Stimulated activated CD8-positive, alpha-beta memory T cell treated with anti-CD3 and anti-CD28 coated beads, Interleukin-12 subunit alpha, Interleukin-12 subunit beta, amount 100 ng/mL, for 24 hours (primary cell): ENCODE data around the gene ASB8.
A peak's percentile ranks its signal among the peaks of the same experiment; 100 is the strongest.

Source experiments
- DNase-seq: peaks from one replicate; pipeline ENCODE4 v3.0.0-alpha.2; 2020; ENCODE audit errors: extremely low read depth

ASB8 gene

GRCh38 chr12:48157018-48157888 is at the start of gene ASB8:
TSS of gene ASB8 (minus strand) at chr12:48157515. CDS start at chr12:48153496, 4,019 bp downstream.
- DNase-seq, result peak; percentile 98

- DNase-seq, result no peak
These were observed 45.9 kb upstream of the ASB8 start, which contains the start of gene OR10AD1 for GRCh38 chr12:48203192-48203591. TSS of gene OR10AD1 (minus strand) at chr12:48203292. CDS start at chr12:48203292, 0 bp downstream.

GRCh38 chr12:48202766-48203165 is 45.5 kb upstream of the ASB8 start:
- DNase-seq, result no peak

- no peak for DNase-seq
These were observed 44.2 kb upstream of the ASB8 start for GRCh38 chr12:48201516-48201915.

GRCh38 chr12:48201091-48201490 is 43.8 kb upstream of the ASB8 start:
- no peak for DNase-seq

- DNase-seq, result no peak
These were observed 42.5 kb upstream of the ASB8 start for GRCh38 chr12:48199774-48200221.

- DNase-seq, result no peak
These were observed 41.7 kb upstream of the ASB8 start for GRCh38 chr12:48198985-48199384.

- no peak for DNase-seq
These were observed 41.3 kb upstream of the ASB8 start for GRCh38 chr12:48198672-48198971.

GRCh38 chr12:48197971-48198671 is 40.8 kb upstream of the ASB8 start:
- peak; percentile 81 for DNase-seq

- no peak for DNase-seq
These were observed 40.2 kb upstream of the ASB8 start for GRCh38 chr12:48197549-48197970.

GRCh38 chr12:48194799-48195201 is 37.5 kb upstream of the ASB8 start:
- no peak for DNase-seq

GRCh38 chr12:48193623-48194022 is 36.3 kb upstream of the ASB8 start:
- no peak for DNase-seq

- DNase-seq, result no peak
These were observed 35.5 kb upstream of the ASB8 start for GRCh38 chr12:48192861-48193260.

GRCh38 chr12:48191096-48191495 is 33.8 kb upstream of the ASB8 start:
- no peak for DNase-seq

GRCh38 chr12:48189331-48190125 is 32.2 kb upstream of the ASB8 start:
- no peak for DNase-seq

- no peak for DNase-seq
These were observed 30.8 kb upstream of the ASB8 start for GRCh38 chr12:48187916-48188695.

- DNase-seq, result no peak
These were observed 28.0 kb upstream of the ASB8 start for GRCh38 chr12:48185181-48185919.

GRCh38 chr12:48184549-48184922 is 27.2 kb upstream of the ASB8 start:
- no peak for DNase-seq

- no peak for DNase-seq
These were observed 26.7 kb upstream of the ASB8 start for GRCh38 chr12:48183876-48184548.
